PC-9 (cell line): ENCODE data around the gene E2F6. TPM values are rescaled to one million over a fixed set of nuclear protein-coding genes. Genes with fewer than 3 reads are reported as not detected.

ENCODE experiments used
- BruUV-seq: library from RNA; stranded (reverse); fragments of 400-500 nt; replicated peaks from 2 replicates; lab custom pipeline; 2021; lab: Mats Ljungman, UMichigan
- CTCF ChIA-PET: fragments of 300-600 bp; sonication (Branson Sonifier 250); formaldehyde crosslinking; loops from one replicate; lab custom pipeline; 2022; ENCODE audit warnings: antibody characterized with exemption; lab: Charles Lee
- POLR2A ChIA-PET: fragments of 300-600 bp; sonication (Branson Sonifier 250); formaldehyde crosslinking; loops from one replicate; lab custom pipeline; 2022; ENCODE audit warnings: antibody characterized with exemption; ENCODE audit not compliant: unreplicated experiment; lab: Charles Lee
- DNase-seq, 2 experiments: peaks; one replicate each; pipeline versions ENCODE4 v3.0.0 to v3.0.0-alpha.2; 2015 to 2022; ENCODE audit warnings: mixed read lengths in 1 of 2
- H2AFZ ChIP-seq: fragments of 200-600 bp; sonication (generic); 2 replicates; pipeline ENCODE4 v1.8.1; 2017; ENCODE audit warnings: antibody characterized with exemption
- H3F3A ChIP-seq: fragments of 200-600 bp; sonication (generic); 2 replicates; pipeline ENCODE4 v1.8.1; 2017; ENCODE audit warnings: antibody characterized with exemption, mild to moderate bottlenecking, low read depth; ENCODE audit not compliant: insufficient read depth
- H3K27ac ChIP-seq: fragments of 200-600 bp; sonication (generic); 2 replicates; pipeline ENCODE4 v1.6.1; 2016; ENCODE audit warnings: mixed run types
- H3K27me3 ChIP-seq: fragments of 200-600 bp; sonication (generic); 2 replicates; pipeline ENCODE4 v1.6.1; 2016; ENCODE audit warnings: low read depth, mixed run types; ENCODE audit not compliant: insufficient read depth
- H3K36me3 ChIP-seq: fragments of 200-600 bp; sonication (generic); 2 replicates; pipeline ENCODE4 v1.6.1; 2016; ENCODE audit warnings: low read depth, mixed run types
- H3K4me1 ChIP-seq: fragments of 200-600 bp; sonication (generic); replicated peaks from 2 replicates; pipeline ENCODE4 v1.6.1; 2016; ENCODE audit warnings: mixed run types; ENCODE audit not compliant: insufficient read depth
- H3K4me2 ChIP-seq: fragments of 200-600 bp; sonication (generic); 2 replicates; pipeline ENCODE4 v1.6.1; 2017; ENCODE audit warnings: mixed run types
- H3K4me3 ChIP-seq: fragments of 200-600 bp; sonication (generic); 2 replicates; pipeline ENCODE4 v1.6.1; 2016; ENCODE audit warnings: mixed run types
- H3K79me2 ChIP-seq: fragments of 200-600 bp; sonication (generic); 2 replicates; pipeline ENCODE4 v1.6.1; 2017; ENCODE audit warnings: low read depth, mixed run types
- H3K9me2 ChIP-seq: fragments of 200-600 bp; sonication (generic); 2 replicates; pipeline ENCODE4 v1.8.1; 2017; ENCODE audit warnings: mild to moderate bottlenecking; ENCODE audit not compliant: insufficient read depth
- H3K9me3 ChIP-seq: fragments of 200-600 bp; sonication (generic); 2 replicates; pipeline ENCODE4 v1.8.1; 2016; ENCODE audit warnings: low read depth; ENCODE audit not compliant: insufficient read depth
- H4K20me1 ChIP-seq: fragments of 200-600 bp; sonication (generic); 2 replicates; pipeline ENCODE4 v1.8.1; 2017; ENCODE audit not compliant: insufficient read depth
- EZH2 ChIP-seq: fragments of 200-600 bp; sonication (generic); IDR thresholded peaks from 2 replicates; pipeline ENCODE4 v1.8.0; 2017; ENCODE audit warnings: antibody characterized with exemption, low read depth
- intact Hi-C: fragments of 100-400 bp; cut with micrococcal nuclease; formaldehyde crosslinking; loops from one replicate; pipeline ENCODE4 v1.10.0; 2022; ENCODE audit not compliant: unreplicated experiment
- total RNA-seq: library from RNA; stranded (reverse); gene quantifications from 2 replicates; pipeline ENCODE4 v1.2.3, GENCODE V29; 2021
- TF ChIP-seq, protein P1 (sequence below): fragments of 200-600 bp; sonication (generic); conservative IDR thresholded peaks from 2 replicates; pipeline ENCODE4 v1.6.1; 2017; ENCODE audit warnings: mixed run types, antibody characterized with exemption, mild to moderate bottlenecking, moderate library complexity

E2F6 gene
- total RNA-seq, 1 experiment from 2014 or later = 15.2 TPM

DNA sequence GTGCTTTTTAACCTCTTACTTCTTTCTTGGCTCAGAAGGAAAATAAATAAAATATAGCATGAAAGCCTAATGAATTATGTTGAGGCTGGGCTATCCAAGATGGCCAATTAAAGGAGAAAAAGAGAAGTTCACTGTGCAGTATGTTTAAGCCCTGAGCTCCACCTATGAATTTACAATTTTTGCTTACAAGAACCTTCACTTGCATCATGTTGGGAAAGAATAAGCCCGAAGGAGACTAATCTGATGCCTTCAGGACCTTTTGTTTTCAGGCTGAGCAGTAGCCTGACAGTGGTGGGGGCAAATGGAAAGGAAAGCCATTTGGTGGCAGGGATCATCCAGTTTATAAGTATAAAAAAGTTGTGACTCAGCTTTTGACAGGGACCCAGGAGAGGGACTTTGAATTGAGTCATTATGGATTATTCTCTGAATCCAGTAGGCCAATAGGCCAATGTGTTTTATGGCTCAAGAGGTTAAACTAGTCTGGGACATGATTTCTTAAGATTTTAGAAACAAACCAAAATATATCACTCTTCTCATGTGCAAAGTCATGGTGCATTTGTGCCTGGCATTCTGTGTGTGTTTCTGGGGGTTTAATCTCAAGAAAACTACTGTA, 56.9 kb downstream of the E2F6 start:
- Histone ChIP-seq H3F3A (peaks cover 7% of the 10 kb centered on the region; the same call in 1 of the 2 replicates), H3K27me3 (no peaks in the 10 kb centered on the region), H3K4me2 (no peak overlapping the region), H3K36me3 (no peaks in the 10 kb centered on the region), H3K27ac (no peak overlapping the region), H3K4me1 (no peaks in the 10 kb centered on the region), H3K79me2 (no peaks in the 10 kb centered on the region), H2AFZ (no peak overlapping the region), H3K9me2 (no peaks in the 10 kb centered on the region), H3K9me3 (no peaks in the 10 kb centered on the region), H4K20me1 (no peaks in the 10 kb centered on the region), H3K4me3 (no peak overlapping the region)
- ChIA-PET POLR2A (no interaction called here), CTCF (no interaction called here)
- no peak for DNase-seq
- BruUV-seq = no TSS peak
- TF ChIP-seq, protein P1, sequence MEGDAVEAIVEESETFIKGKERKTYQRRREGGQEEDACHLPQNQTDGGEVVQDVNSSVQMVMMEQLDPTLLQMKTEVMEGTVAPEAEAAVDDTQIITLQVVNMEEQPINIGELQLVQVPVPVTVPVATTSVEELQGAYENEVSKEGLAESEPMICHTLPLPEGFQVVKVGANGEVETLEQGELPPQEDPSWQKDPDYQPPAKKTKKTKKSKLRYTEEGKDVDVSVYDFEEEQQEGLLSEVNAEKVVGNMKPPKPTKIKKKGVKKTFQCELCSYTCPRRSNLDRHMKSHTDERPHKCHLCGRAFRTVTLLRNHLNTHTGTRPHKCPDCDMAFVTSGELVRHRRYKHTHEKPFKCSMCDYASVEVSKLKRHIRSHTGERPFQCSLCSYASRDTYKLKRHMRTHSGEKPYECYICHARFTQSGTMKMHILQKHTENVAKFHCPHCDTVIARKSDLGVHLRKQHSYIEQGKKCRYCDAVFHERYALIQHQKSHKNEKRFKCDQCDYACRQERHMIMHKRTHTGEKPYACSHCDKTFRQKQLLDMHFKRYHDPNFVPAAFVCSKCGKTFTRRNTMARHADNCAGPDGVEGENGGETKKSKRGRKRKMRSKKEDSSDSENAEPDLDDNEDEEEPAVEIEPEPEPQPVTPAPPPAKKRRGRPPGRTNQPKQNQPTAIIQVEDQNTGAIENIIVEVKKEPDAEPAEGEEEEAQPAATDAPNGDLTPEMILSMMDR = no peak
- no peak for TF ChIP-seq EZH2
- intact Hi-C loops = no loop called here

DNA sequence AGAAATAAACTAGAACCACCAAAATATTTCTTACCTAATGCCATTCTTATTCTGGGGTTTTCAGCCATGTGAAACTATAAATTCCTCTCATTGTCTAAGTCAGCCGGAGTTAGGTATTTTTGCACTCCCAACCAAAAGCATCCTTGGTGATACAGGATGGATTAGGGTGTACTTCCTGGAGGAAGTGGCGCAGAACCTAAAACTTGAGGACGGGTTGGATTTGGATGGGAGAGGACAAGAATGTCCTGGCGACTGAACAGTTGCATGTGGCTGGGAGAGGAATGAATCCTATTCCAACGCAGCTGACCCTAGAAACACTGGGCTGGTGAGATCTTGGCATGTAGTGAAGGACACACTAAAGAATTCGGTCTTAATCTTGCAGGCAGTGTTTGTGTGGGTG, 58.5 kb downstream of the E2F6 start:
- no peak for DNase-seq
- H3F3A ChIP-seq = peaks cover 7% of the 10 kb centered on the region; the same call in 1 of the 2 replicates
- H3K9me2 ChIP-seq = no peaks in the 10 kb centered on the region
- intact Hi-C loops = no loop called here
- H3K9me3 ChIP-seq = no peaks in the 10 kb centered on the region
- H3K4me2 ChIP-seq = no peak overlapping the region
- TF ChIP-seq EZH2 = no peak
- TF ChIP-seq, protein P1 = no peak
- H4K20me1 ChIP-seq = no peaks in the 10 kb centered on the region
- no peak overlapping the region for H3K27ac ChIP-seq
- no peaks in the 10 kb centered on the region for H3K27me3 ChIP-seq
- H3K4me1 ChIP-seq = no peaks in the 10 kb centered on the region
- no peak overlapping the region for H2AFZ ChIP-seq
- no peaks in the 10 kb centered on the region for H3K79me2 ChIP-seq
- no peak overlapping the region for H3K4me3 ChIP-seq
- CTCF ChIA-PET = no interaction called here
- POLR2A ChIA-PET = no interaction called here
- H3K36me3 ChIP-seq = no peaks in the 10 kb centered on the region
- BruUV-seq = no TSS peak

GRCh38 chr2:11406958-11407381, 59.0 kb downstream of the E2F6 start:
- POLR2A ChIA-PET = no interaction called here
- H4K20me1 ChIP-seq = no peaks in the 10 kb centered on the region
- H3K4me2 ChIP-seq = no peak overlapping the region
- CTCF ChIA-PET = no interaction called here
- no peak for TF ChIP-seq EZH2
- no TSS peak for BruUV-seq
- H2AFZ ChIP-seq = no peak overlapping the region
- H3K9me3 ChIP-seq = no peaks in the 10 kb centered on the region
- H3K9me2 ChIP-seq = no peaks in the 10 kb centered on the region
- H3K4me1 ChIP-seq = no peaks in the 10 kb centered on the region
- peaks cover 7% of the 10 kb centered on the region; the same call in 1 of the 2 replicates for H3F3A ChIP-seq
- intact Hi-C loops = no loop called here
- no peaks in the 10 kb centered on the region for H3K79me2 ChIP-seq
- H3K27ac ChIP-seq = no peak overlapping the region
- H3K27me3 ChIP-seq = no peaks in the 10 kb centered on the region
- DNase-seq = no peak
- no peaks in the 10 kb centered on the region for H3K36me3 ChIP-seq
- H3K4me3 ChIP-seq = no peak overlapping the region
